ENCODE measurements around the gene SCD.

SCD gene

DNA sequence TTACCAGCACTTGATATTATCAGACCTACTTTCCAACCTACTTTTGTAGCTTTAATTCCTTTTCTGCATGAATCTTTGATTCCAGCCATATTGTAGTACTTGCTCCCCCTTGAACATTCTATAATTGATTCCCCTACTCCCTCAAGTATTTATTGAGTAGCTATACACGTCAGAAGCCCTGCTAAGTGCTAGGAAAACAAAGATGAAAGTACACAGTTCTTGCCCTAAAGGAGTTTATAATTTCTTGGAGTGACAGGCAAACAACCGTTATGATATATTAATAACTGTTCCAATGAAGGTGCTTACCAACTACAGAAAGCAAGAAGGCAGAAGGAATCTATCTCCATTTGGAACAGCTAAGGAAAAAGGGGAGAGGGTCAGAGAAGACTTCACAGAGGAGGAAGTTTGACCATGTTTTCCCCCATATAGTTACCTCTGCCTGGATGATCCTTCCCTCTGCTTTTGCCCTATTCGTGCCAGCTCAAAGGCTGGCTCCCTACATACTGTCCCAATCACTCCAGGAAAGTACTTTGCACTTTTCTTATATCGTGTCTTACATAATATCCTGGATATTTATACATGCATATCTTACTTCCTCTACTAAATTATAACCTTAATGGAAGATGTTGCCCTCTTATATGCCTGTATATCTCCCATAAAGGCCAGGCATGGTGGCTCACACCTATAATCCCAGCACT, 54.7 kb downstream of the SCD start:
- DNase-seq: no peak

DNA sequence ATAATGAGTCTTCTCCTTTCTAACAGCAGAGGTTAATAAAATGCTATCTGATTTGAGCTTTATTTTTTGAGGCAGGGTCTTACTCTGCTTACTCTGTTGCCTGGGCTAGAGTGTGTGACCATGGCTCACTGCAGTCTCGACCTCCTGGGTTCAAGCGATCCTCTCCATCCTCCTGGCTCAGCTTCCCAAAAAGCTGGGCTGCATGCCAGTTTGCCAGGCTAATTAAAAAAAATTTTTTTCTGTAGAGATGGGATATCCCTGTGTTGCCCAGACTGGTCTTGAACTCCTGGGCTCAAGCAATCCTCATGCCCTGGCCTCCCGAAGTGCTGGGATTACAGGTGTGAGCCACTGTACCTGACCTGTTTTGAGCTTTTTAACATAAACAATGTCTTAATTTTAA, 56.7 kb downstream of the SCD start:
- peak; percentile 0 for DNase-seq

DNA sequence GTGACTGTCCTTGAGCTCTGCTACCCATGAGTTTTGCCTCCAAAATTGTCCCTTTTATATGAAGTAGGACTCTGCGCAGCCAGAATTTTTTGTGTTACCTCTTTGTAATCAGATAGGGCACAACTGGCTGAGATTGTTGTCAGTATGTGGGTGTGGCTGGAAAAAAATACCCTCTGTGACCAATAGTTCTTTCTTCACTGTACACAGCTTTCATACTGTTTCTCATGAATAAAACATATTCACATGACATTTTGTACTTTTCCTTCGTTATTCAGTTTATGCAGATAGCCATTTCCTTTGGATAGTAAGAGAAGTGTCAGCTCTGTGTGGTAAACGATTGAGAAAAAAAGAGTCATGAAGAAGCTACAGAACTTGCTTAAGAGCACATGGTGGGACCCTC, 66.1 kb downstream of the SCD start:
- DNase-seq: no peak

All from NCI-H1092 treated with DMSO at 0.1 percent for 48 hours (cell line).